IMR-90 (cell line): ENCODE data around the gene ZBTB9.

ENCODE experiments used
- CEBPB ChIP-seq: IDR thresholded peaks from 2 replicates; pipeline ENCODE4 v1.6.1; 2012; ENCODE audit warnings: low read depth, low read length, improper control_type of control experiment
- CHD1 ChIP-seq: IDR thresholded peaks from 2 replicates; pipeline ENCODE4 v1.6.1; 2012; ENCODE audit warnings: low read depth, low read length, improper control_type of control experiment
- CTCF ChIP-seq: conservative IDR thresholded peaks from 2 replicates; pipeline ENCODE4 v1.5.1; 2012; ENCODE audit warnings: mild to moderate bottlenecking, low read depth, low read length, improper control_type of control experiment
- MAFK ChIP-seq: IDR thresholded peaks from 2 replicates; pipeline ENCODE4 v1.6.1; 2012; ENCODE audit warnings: low read depth, low read length, improper control_type of control experiment
- MXI1 ChIP-seq: IDR thresholded peaks from 2 replicates; pipeline ENCODE4 v1.6.1; 2012; ENCODE audit warnings: low read depth, mild to moderate bottlenecking, low read length, moderate library complexity, borderline replicate concordance
- NFE2L2 ChIP-seq: fragments of 150-350 bp; IDR thresholded peaks from 2 replicates; pipeline ENCODE4 v1.6.1; 2016; ENCODE audit warnings: low read depth, mild to moderate bottlenecking, low read length
- POLR2A ChIP-seq: IDR thresholded peaks from 2 replicates; pipeline ENCODE4 v1.6.1; 2012; ENCODE audit warnings: mild to moderate bottlenecking, low read depth, low read length
- RFX5 ChIP-seq: IDR thresholded peaks from 2 replicates; pipeline ENCODE4 v1.8.0; 2012; ENCODE audit warnings: low read depth, mild to moderate bottlenecking, low read length, moderate library complexity
- SMC3 ChIP-seq: fragments of 150-350 bp; IDR thresholded peaks from 2 replicates; pipeline ENCODE4 v1.6.1; 2016; ENCODE audit warnings: low read depth, mild to moderate bottlenecking, antibody characterized with exemption, low read length, moderate library complexity
- USF2 ChIP-seq: fragments of 150-350 bp; IDR thresholded peaks from 2 replicates; pipeline ENCODE4 v1.6.1; 2017; ENCODE audit warnings: mild to moderate bottlenecking, antibody characterized with exemption, low read length, low read depth
- TF ChIP-seq, protein P1 (sequence below): fragments of 150-350 bp; IDR thresholded peaks from 2 replicates; pipeline ENCODE4 v1.6.1; 2016; ENCODE audit warnings: low read depth, mild to moderate bottlenecking, low read length, moderate library complexity, borderline replicate concordance

GRCh38 chr6:33443025-33443424 lies 11.4 kb upstream of the ZBTB9 start:
- TF ChIP-seq CTCF (no peak), CEBPB (no peak), POLR2A (no peak), MXI1 (no peak), SMC3 (no peak), USF2 (no peak), MAFK (no peak), CHD1 (no peak), NFE2L2 (no peak), RFX5 (no peak)
- TF ChIP-seq, protein P1, sequence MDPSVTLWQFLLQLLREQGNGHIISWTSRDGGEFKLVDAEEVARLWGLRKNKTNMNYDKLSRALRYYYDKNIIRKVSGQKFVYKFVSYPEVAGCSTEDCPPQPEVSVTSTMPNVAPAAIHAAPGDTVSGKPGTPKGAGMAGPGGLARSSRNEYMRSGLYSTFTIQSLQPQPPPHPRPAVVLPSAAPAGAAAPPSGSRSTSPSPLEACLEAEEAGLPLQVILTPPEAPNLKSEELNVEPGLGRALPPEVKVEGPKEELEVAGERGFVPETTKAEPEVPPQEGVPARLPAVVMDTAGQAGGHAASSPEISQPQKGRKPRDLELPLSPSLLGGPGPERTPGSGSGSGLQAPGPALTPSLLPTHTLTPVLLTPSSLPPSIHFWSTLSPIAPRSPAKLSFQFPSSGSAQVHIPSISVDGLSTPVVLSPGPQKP, result no peak
